ENCODE measurements around the gene CD300C.

Gene CD300C

GRCh38 chr17:74543406-74543805, 2.5 kb downstream of the CD300C start:
- DNase-seq (ENCODE audit: low read depth) = no peak
- TF ChIP-seq CTCF (IDR thresholded peaks at IDR 0.05; ENCODE audit: control insufficient read depth, extremely low read depth, insufficient read depth) = no peak

DNA sequence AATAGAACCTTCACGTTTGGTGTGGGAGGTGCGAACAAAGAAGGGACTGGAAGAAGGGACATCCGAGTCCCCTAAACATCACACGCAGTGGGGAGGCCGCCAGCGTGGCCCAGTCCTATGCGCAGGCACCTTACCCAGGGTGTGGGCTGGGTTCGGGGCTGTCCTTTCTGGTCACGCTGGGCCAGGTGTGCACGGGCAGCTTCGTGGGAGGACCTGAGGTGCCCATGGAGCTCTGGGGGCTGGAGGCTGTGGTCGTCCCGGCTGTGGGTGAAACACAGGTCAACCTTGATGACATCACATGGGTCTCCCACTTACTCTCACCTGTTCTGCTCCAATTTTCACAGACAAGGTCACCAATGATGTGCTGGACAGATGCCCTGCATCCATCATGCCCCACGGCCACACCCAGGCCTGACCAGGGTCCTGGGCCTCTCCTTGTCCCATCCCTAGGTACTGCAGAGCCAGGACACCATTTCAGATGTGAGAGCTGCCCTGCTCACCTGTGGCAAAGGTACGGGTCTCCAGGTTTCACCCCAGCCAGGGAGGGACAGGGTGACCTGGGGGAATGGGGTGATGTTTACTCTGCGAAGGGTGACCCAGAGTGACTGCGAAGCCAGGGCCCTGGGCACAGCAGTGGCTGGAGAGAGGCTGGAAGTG, 3.1 kb downstream of the CD300C start:
- no peak for TF ChIP-seq CTCF (IDR thresholded peaks at IDR 0.05; ENCODE audit: control insufficient read depth, extremely low read depth, insufficient read depth)
- DNase-seq (ENCODE audit: low read depth) = no peak
- H3K4me3 ChIP-seq (ENCODE audit: low read depth, low read length) = no peak overlapping the region

More at GRCh38 chr17:74543406-74543805, 2.5 kb downstream of the CD300C start:
- no peak overlapping the region for H3K4me3 ChIP-seq (ENCODE audit: low read depth, low read length)

DNA sequence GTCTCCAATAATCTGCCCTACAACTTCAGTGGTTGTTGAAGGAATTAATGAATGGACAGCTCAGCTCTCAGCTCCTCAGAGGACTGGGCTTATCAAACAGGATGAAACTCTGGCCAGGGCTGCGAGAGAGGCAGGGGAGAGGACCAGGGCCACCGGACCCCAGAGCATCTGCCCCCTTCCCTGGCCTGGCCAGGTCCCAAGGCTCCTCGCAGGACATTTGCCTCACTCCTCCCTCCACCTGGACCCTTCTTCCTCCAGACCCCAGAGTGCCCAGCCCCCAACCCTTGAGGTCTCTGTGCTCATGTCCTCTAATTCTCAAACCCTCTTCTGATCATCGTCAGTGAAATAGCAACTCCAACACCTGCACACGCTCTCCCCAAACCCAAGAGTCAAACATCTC, 3.7 kb downstream of the CD300C start:
- no peak for TF ChIP-seq CTCF (IDR thresholded peaks at IDR 0.05; ENCODE audit: control insufficient read depth, extremely low read depth, insufficient read depth)
- no peak for DNase-seq (ENCODE audit: low read depth)
- H3K4me3 ChIP-seq (ENCODE audit: low read depth, low read length) = no peak overlapping the region

- H3K4me3 ChIP-seq (ENCODE audit: low read depth, low read length) = no peak overlapping the region
- no peak for DNase-seq (ENCODE audit: low read depth)
- no peak for TF ChIP-seq CTCF (IDR thresholded peaks at IDR 0.05; ENCODE audit: control insufficient read depth, extremely low read depth, insufficient read depth)
Measured at GRCh38 chr17:74541176-74542111, 4.5 kb downstream of the CD300C start.

- no peak overlapping the region for H3K4me3 ChIP-seq (ENCODE audit: low read depth, low read length)
- no peak for DNase-seq (ENCODE audit: low read depth)
- no peak for TF ChIP-seq CTCF (IDR thresholded peaks at IDR 0.05; ENCODE audit: control insufficient read depth, extremely low read depth, insufficient read depth)
Measured at GRCh38 chr17:74539281-74539820, 6.6 kb downstream of the CD300C start.

DNA sequence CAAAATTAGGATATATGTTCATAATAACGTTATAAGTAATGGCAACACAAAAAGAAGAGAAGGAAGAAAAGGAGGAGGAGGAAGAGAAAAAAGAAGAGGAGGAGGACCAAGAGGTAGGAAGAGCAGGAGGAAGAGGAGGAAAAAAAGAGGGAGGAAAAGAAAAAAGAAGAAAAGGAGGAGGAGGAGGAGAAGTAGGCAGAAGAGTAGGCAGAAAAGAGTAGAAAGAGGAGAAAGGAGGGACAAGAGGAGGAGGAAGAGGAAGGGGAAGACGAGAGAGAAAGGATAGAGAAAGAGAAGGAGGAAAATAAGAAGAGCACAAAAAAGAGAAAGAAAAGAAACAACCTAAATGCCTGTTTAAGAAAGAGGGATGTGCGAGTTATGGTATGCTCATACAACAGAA, 9.0 kb downstream of the CD300C start:
- no peak for TF ChIP-seq CTCF (IDR thresholded peaks at IDR 0.05; ENCODE audit: control insufficient read depth, extremely low read depth, insufficient read depth)
- no peak for DNase-seq (ENCODE audit: low read depth)
- no peak overlapping the region for H3K4me3 ChIP-seq (ENCODE audit: low read depth, low read length)

All from LNCaP clone FGC (cell line).